Keratinocyte (primary cell): ENCODE data around the gene SYCN. TPM values are rescaled to one million over a fixed set of nuclear protein-coding genes. Genes with fewer than 3 reads are reported as not detected.
A peak's percentile ranks its signal among the peaks of the same experiment; 100 is the strongest.

Experiments
- DNase-seq: peaks from one replicate; pipeline ENCODE4 v3.0.0-alpha.2; 2011; ENCODE audit warnings: low read depth, missing footprints, low spot score
- FAIRE-seq: peaks from 2 replicates; lab custom pipeline; 2011; peaks lifted over from hg19 to GRCh38; lab: Jason Lieb, UNC
- H2AFZ ChIP-seq: 2 replicates; pipeline ENCODE4 v1.6.0; 2012; ENCODE audit warnings: low read length, control low read depth, inconsistent platforms; ENCODE audit not compliant: control insufficient read depth
- H3K27ac ChIP-seq: 2 replicates; pipeline ENCODE4 v1.5.1; 2011; ENCODE audit warnings: low read length; ENCODE audit not compliant: control insufficient read depth, insufficient read depth
- H3K27me3 ChIP-seq: 3 replicates; pipeline ENCODE4 v1.6.0; 2011; ENCODE audit warnings: low read length; ENCODE audit not compliant: control insufficient read depth, insufficient read depth; ENCODE audit errors: extremely low read depth
- H3K36me3 ChIP-seq, 2 experiments: 2 replicates in 1 of 2; 3 replicates in 1 of 2; pipeline ENCODE4 v1.5.1; 2011; ENCODE audit warnings: low read length in 2 of 2, mild to moderate bottlenecking in 1 of 2; ENCODE audit not compliant: control insufficient read depth in 2 of 2, insufficient read depth in 2 of 2; ENCODE audit errors: extremely low read depth in 1 of 2
- H3K4me1 ChIP-seq: 3 replicates; pipeline ENCODE4 v1.5.1; 2011; ENCODE audit warnings: low read length; ENCODE audit not compliant: control insufficient read depth, insufficient read depth; ENCODE audit errors: extremely low read depth
- H3K4me2 ChIP-seq: 3 replicates; pipeline ENCODE4 v1.6.0; 2011; ENCODE audit warnings: low read depth, low read length; ENCODE audit not compliant: control insufficient read depth, insufficient read depth; ENCODE audit errors: extremely low read depth
- H3K4me3 ChIP-seq, 3 experiments: fragments of 200-600 bp in 1 of 3; sonication (generic) in 1 of 3; 2 replicates in 2 of 3; 3 replicates in 1 of 3; pipeline ENCODE4 v1.5.1; 2011 to 2016; ENCODE audit warnings: low read length in 3 of 3, mild to moderate bottlenecking in 3 of 3, control low read depth in 2 of 3, inconsistent platforms in 1 of 3, low read depth in 1 of 3, mixed read lengths in 1 of 3, mixed run types in 1 of 3, moderate library complexity in 1 of 3; ENCODE audit not compliant: control insufficient read depth in 2 of 3, insufficient read depth in 2 of 3; ENCODE audit errors: extremely low read depth in 1 of 3
- H3K79me2 ChIP-seq: 2 replicates; pipeline ENCODE4 v1.6.0; 2012; ENCODE audit warnings: low read length; ENCODE audit not compliant: control insufficient read depth, insufficient read depth
- H3K9ac ChIP-seq: 3 replicates; pipeline ENCODE4 v1.6.0; 2011; ENCODE audit warnings: low read length; ENCODE audit not compliant: control insufficient read depth, insufficient read depth; ENCODE audit errors: extremely low read depth
- H3K9me1 ChIP-seq: 3 replicates; pipeline ENCODE4 v1.6.0; 2011; ENCODE audit warnings: low read length; ENCODE audit not compliant: control insufficient read depth, insufficient read depth; ENCODE audit errors: extremely low read depth
- H3K9me3 ChIP-seq: 2 replicates; pipeline ENCODE4 v1.5.1; 2012; ENCODE audit warnings: low read depth, low read length; ENCODE audit not compliant: control insufficient read depth
- H4K20me1 ChIP-seq: 3 replicates; pipeline ENCODE4 v1.6.0; 2011; ENCODE audit warnings: low read length; ENCODE audit not compliant: control insufficient read depth, insufficient read depth; ENCODE audit errors: extremely low read depth
- CTCF ChIP-seq, 3 experiments: IDR thresholded peaks in 1 of 3; conservative IDR thresholded peaks in 1 of 3; optimal IDR thresholded peaks in 1 of 3; 2 replicates in 2 of 3; 3 replicates in 1 of 3; pipeline versions ENCODE3 to v1.5.1; 2011; ENCODE audit warnings: low read length in 3 of 3, mild to moderate bottlenecking in 3 of 3, moderate library complexity in 2 of 3, control low read depth in 1 of 3, inconsistent platforms in 1 of 3; ENCODE audit not compliant: insufficient read depth in 2 of 3; ENCODE audit errors: extremely low read depth in 1 of 3
- EZH2 ChIP-seq: IDR thresholded peaks from one replicate; pipeline ENCODE4 v1.6.1; 2012; ENCODE audit warnings: inconsistent platforms, mild to moderate bottlenecking, low read length, moderate library complexity
- dilution Hi-C: fragments of 300-500 bp; cut with MboI; formaldehyde crosslinking; loops from one replicate; pipeline ENCODE4 v1.7.0; 2020; ENCODE audit warnings: low sequenced_read_pairs; ENCODE audit not compliant: extremely low pct_ligation_motif_present
- polyA plus RNA-seq, 5 experiments: library from polyadenylated mRNA; depleted of rRNA in 3 of 5; stranded (reverse) in 3 of 5; stranded (forward) in 1 of 5; unstranded in 1 of 5; fragments of >200 nt; gene quantifications; 1 replicate in 1 of 5; 2 replicates in 3 of 5; 3 replicates in 1 of 5; pipeline versions ENCODE4 v1.2.1 to v1.2.3, GENCODE V29; 2011 to 2012; ENCODE audit warnings: missing spikeins in 2 of 5, low read depth in 1 of 5, low replicate concordance in 1 of 5

SYCN gene
- polyA plus RNA-seq, 1 donor (not counting 4 experiments of a cell fraction or from before 2014, with no cell fraction given), result not detected

GRCh38 chr19:39160523-39160861 is 43.6 kb downstream of the SYCN start:
- dilution Hi-C loops, result no loop called here
- no peak overlapping the region for H3K4me3 ChIP-seq
- no peak overlapping the region for H2AFZ ChIP-seq
- H3K9ac ChIP-seq, result no peak overlapping the region
- peak in 1 of 3 experiments; percentile 15 for TF ChIP-seq CTCF (optimal IDR thresholded peaks at IDR 0.05 in 1 of 3, IDR thresholded peaks at IDR 0.05 in 1 of 3, conservative IDR thresholded peaks at IDR 0.05 in 1 of 3; ENCODE audit: extremely low read depth in 1 of 3, insufficient read depth in 2 of 3, low read length in 3 of 3)
- no peak for TF ChIP-seq EZH2
- peak overlapping the region; percentile 49 for H3K4me2 ChIP-seq
- H3K27me3 ChIP-seq, result no peaks in the 10 kb centered on the region
- no peaks in the 10 kb centered on the region for H3K9me3 ChIP-seq
- DNase-seq (no peak), FAIRE-seq (peak; percentile 85)
- H3K36me3 ChIP-seq, result no peaks in the 10 kb centered on the region
- H3K4me1 ChIP-seq, result peaks cover 30% of the 10 kb centered on the region
- H3K79me2 ChIP-seq, result peaks cover 62% of the 10 kb centered on the region
- H3K9me1 ChIP-seq, result no peaks in the 10 kb centered on the region
- peak overlapping the region; percentile 42 for H3K27ac ChIP-seq
- peaks cover 6% of the 10 kb centered on the region for H4K20me1 ChIP-seq

- no peaks in the 10 kb centered on the region for H3K36me3 ChIP-seq
- DNase-seq (no peak), FAIRE-seq (no peak)
- no peak overlapping the region for H3K4me2 ChIP-seq
- no peak overlapping the region for H2AFZ ChIP-seq
- no peaks in the 10 kb centered on the region for H3K27me3 ChIP-seq
- TF ChIP-seq EZH2 (no peak), CTCF (optimal IDR thresholded peaks at IDR 0.05 in 1 of 3, IDR thresholded peaks at IDR 0.05 in 1 of 3, conservative IDR thresholded peaks at IDR 0.05 in 1 of 3; ENCODE audit: extremely low read depth in 1 of 3, insufficient read depth in 2 of 3, low read length in 3 of 3) (no peak)
- H3K4me3 ChIP-seq, result no peak overlapping the region
- dilution Hi-C loops, result no loop called here
- peaks cover 4% of the 10 kb centered on the region for H3K9me1 ChIP-seq
- no peaks in the 10 kb centered on the region for H3K9me3 ChIP-seq
- H3K79me2 ChIP-seq, result peaks cover 65% of the 10 kb centered on the region
- no peak overlapping the region for H3K9ac ChIP-seq
- H3K27ac ChIP-seq, result no peak overlapping the region
- H4K20me1 ChIP-seq, result peaks cover 6% of the 10 kb centered on the region
- H3K4me1 ChIP-seq, result peaks cover 47% of the 10 kb centered on the region
These were observed 45.3 kb downstream of the SYCN start for GRCh38 chr19:39158646-39159260.
